ENCODE results near the gene ADCY5.

ADCY5 gene

GRCh38 chr3:123357275-123357674 is 91.6 kb downstream of the ADCY5 start:
- no peak for FAIRE-seq

- no peak for FAIRE-seq
Observed at GRCh38 chr3:123353850-123354233, 95.0 kb downstream of the ADCY5 start.

- no peak for FAIRE-seq
Observed at GRCh38 chr3:123353227-123353849, 95.6 kb downstream of the ADCY5 start.

- FAIRE-seq: no peak
Observed at GRCh38 chr3:123352134-123352554, 96.7 kb downstream of the ADCY5 start.

- FAIRE-seq: no peak
Observed at GRCh38 chr3:123351501-123351900, 97.4 kb downstream of the ADCY5 start.

GRCh38 chr3:123350971-123351370 is 97.9 kb downstream of the ADCY5 start:
- FAIRE-seq: no peak

- FAIRE-seq: no peak
Observed at GRCh38 chr3:123349566-123350435, 99.1 kb downstream of the ADCY5 start.

- no peak for FAIRE-seq
Observed at GRCh38 chr3:123349201-123349535, 99.7 kb downstream of the ADCY5 start.

GRCh38 chr3:123348471-123349200 is 100.3 kb downstream of the ADCY5 start:
- no peak for FAIRE-seq

- FAIRE-seq: no peak
Observed at GRCh38 chr3:123347691-123348264, 101.1 kb downstream of the ADCY5 start.

- no peak for FAIRE-seq
Observed at GRCh38 chr3:123347205-123347604, 101.7 kb downstream of the ADCY5 start.

- FAIRE-seq: no peak
Observed at GRCh38 chr3:123346021-123346420, 102.9 kb downstream of the ADCY5 start.

- no peak for FAIRE-seq
Observed at GRCh38 chr3:123344907-123345594, 103.8 kb downstream of the ADCY5 start.

- no peak for FAIRE-seq
Observed at GRCh38 chr3:123344175-123344906, 104.5 kb downstream of the ADCY5 start.

GRCh38 chr3:123343296-123344174 is 105.4 kb downstream of the ADCY5 start:
- FAIRE-seq: no peak

- no peak for FAIRE-seq
Observed at GRCh38 chr3:123342631-123343080, 106.2 kb downstream of the ADCY5 start.

- FAIRE-seq: no peak
Observed at GRCh38 chr3:123341871-123342630, 106.8 kb downstream of the ADCY5 start.

- no peak for FAIRE-seq
Observed at GRCh38 chr3:123340336-123340735, 108.6 kb downstream of the ADCY5 start.

GRCh38 chr3:123339302-123339701 is 109.6 kb downstream of the ADCY5 start:
- FAIRE-seq: no peak

- no peak for FAIRE-seq
Observed at GRCh38 chr3:123338620-123339061, 110.2 kb downstream of the ADCY5 start.
